GM19467 (cell line): Measurements from ENCODE around the gene SH2D3C.

ENCODE experiments used
- ATAC-seq: cut with Tn5 transposase; IDR thresholded peaks from one replicate; pipeline ENCODE4 v1.9.1; 2021; ENCODE audit warnings: mild to moderate bottlenecking, moderate library complexity; ENCODE audit not compliant: unreplicated experiment

SH2D3C gene

DNA sequence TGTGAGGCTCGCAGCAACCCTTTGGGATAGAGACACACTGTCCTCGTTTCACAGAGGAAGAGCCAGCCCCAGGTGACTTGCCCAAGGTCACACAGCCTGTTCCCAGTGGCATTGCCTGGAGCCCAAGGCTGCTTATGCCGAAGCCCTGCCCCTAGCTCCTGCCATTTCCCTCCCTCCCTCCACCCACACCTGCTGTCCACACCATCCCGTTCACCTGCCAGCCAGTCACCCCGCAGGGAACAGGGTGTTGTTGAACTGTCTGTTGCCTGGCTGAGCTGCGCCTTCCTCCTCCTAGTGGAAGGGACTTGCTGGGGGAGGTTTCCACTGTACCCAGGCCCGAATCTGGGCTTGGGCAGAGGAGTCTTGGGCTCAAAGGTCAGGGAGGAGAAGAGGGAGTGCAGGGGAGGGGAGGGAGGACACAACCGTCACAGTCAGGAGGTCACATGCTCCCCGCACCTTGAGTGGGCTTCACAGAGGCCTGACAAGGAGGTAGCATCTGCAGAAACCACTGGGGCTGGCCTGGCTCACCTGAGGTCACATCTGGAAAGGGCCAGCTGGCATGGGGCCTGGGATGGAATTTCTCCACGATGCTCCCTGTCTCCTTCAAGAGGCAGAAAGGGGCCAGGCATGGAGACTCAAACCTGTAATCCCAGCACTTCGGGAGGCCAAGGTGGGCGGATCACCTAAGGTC is 56.3 kb downstream of the SH2D3C start:
- no peak for ATAC-seq

DNA sequence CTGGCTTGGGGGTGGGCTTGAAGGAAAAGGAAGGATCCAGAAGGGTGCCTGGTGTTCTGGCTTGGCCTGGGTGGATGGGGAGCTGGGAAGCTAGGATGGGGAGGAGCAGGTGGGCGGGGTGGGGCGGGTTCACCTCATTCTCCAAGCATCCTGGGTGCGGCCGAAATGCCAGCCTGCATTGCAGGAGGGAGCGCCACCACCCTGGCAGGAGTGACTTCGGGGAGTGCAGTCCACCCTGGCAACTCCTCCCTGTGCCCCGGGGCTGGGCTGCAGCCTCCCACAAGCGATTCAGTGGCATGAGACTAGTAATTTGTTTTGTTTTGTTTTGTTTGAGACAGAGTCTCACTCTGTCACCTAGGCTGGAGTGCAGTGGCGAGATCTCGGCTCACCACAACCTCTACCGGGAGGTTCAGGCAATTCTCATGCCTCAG is 57.1 kb downstream of the SH2D3C start:
- no peak for ATAC-seq

DNA sequence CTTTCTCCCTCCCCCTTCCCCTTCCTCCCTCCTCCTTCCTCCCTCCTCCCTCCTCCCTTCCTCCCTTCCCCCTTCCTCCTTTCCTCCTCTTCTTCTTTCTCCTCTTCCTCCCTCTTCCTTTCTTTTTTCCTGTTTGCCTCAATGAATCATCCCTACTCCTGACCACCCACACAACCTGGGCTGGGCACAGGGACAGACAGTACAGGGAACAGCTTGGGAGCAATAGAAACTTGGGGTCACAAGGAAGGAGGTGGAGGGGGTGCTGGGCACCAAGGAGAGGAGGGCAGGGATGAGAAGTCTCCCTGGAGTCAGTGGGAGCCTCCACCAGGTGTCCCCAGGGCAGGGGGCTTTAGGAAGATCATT is 57.6 kb downstream of the SH2D3C start:
- ATAC-seq: no peak

DNA sequence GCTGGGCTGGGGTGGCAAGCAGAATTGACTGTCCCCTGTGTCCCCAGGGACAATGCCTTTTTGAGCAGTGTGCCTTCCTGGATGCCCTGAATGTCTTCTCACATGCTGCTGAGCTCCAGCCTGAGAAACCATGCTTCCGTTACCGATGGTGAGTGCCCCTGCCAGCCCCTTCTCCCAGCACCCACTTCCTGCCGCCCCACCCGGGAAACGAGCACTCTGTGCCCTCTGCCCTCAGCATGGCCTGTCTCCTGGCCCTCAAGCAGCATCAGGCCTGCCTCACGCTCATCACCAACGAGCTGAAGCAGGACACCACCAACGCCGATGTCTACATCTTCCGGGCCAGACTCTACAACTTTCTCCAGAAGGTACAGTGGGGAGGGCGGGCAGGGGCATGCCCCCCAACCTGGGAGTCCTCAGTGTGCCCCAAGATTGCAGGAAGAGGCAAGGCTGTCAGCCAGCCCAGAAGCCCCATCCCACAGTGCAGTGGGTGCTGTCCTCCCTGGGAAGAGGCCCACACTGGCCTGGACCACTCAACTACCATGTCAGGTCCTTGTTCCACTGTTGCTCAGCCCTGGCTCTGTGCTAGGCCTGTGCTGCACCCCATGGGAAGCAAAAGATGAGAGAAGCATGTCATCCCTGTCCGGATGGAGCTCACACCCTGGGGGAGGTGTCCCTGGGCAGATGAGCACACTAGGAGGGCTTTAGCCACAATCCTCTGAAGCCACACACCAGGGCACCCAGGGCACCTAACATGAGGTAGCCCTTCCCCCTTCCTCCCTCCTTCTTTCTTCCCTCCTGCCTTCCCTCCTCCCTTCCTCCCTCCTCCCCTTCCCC is 58.2 kb downstream of the SH2D3C start:
- ATAC-seq: no peak

DNA sequence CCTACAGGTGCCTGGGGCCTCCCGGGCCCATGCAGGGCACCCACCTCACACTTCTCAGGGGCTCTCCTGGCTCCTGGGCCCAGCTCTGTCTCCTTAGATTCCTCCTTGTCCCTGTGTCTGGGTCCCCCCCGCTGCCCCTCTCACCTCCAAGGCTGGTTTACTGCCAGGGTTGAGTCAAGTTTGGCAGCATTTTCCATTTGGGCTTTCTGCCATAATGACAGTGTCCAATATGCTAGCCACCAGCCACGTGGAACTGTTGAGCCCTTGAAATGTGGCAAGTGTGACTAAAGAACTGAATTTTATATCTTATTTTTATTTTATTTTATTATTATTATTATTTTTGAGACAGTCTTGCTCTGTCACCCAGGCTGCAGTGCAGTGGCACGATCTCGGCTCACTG is 60.7 kb downstream of the SH2D3C start:
- no peak for ATAC-seq

DNA sequence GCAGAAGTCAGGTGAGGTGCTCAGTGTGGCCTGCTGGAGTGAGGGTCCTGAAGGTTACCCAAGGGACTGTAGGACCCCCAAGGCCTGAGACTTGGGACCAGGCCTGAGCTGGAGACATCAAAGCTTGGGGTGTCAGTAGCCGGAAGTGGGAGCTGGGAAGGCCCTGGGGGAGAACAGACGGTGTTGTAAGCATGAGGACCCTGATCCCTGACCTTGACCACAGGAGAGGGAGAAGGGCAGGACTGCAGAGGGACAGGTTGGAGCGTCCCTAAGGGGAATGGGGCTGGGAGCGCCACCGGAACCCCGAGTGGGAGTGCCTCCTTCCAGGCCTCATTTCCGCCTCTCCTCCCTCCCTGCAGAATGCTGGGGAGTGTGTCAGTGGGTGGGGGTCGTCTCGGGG is 62.1 kb downstream of the SH2D3C start:
- ATAC-seq: no peak

DNA sequence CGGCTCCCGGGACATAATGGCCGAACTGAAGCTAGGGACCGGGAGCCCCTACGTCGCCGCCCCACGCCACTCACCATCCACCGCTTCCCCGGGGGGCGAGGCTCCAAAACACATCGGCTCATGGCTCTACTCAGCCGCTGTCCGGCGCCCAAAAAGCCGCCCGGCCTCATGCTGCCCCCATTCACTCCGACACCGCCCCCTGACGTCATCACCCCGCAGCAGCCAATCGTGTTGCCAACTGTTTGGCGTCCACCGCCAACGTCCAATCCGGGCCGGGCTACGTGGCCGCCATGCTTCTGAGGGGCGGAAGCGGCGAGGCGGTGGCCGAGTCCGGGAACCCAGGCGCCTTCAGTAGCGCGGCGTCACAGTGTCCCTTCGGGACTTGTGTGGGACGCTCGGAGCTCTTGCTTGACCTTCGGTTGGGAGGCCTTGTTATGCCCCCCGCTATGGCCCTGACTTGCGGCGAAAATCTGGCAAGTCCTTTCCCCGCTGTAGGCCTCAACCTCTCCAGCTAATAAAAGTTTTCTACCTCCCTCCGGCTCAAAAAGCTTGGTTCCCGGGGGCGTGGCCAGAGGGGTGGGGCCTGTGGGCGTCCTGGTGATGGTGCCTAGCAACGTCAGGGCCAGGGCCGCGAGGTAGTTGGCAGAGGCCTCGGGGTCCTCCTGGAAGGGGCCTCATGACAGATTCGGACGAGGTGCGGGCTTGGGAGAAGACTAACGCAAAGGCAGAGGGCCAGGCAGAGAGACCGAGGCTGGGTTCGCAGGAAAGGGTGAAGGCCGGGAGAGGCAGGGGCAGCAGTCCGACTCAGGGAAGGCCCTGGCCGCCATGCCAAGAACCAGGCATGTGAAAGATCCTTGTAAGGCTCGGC is 62.8 kb downstream of the SH2D3C start, which contains the start of the genes PTRH1 and TTC16:
Gene PTRH1, minus strand, starts transcription at position 194 of the 868 bp plus-strand sequence. Its CDS starts 24 bp downstream, at position 170.
Gene TTC16, plus strand, starts transcription at position 610 of the 868 bp plus-strand sequence. Its CDS starts 67 bp downstream, at position 677.
- peak; percentile 95 for ATAC-seq

DNA sequence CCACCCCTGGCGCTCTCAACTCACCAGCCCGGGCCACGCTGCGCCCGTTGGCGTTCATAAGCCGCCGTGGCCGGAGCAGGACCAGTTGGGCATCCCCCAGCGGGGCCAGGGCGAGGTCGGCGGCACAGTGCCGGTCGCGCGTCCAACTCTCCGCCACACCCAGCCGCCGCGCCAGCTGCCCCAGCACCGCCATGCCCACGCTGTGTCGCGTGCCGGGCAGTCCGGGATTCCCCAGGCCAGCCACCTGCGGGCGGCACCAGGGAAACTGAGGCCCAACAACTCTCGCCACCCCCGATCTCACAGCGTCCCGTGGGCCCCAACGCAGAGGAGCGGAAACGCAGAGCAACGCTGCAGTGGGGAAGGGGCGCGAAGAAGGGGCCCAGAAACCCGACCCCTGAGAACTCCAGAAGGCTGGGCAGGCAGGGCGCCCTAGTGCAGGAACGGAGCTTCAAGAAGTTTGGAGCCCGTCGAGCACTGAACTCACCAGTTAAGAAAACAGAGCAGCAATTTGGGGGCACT is 63.5 kb downstream of the SH2D3C start:
- no peak for ATAC-seq

DNA sequence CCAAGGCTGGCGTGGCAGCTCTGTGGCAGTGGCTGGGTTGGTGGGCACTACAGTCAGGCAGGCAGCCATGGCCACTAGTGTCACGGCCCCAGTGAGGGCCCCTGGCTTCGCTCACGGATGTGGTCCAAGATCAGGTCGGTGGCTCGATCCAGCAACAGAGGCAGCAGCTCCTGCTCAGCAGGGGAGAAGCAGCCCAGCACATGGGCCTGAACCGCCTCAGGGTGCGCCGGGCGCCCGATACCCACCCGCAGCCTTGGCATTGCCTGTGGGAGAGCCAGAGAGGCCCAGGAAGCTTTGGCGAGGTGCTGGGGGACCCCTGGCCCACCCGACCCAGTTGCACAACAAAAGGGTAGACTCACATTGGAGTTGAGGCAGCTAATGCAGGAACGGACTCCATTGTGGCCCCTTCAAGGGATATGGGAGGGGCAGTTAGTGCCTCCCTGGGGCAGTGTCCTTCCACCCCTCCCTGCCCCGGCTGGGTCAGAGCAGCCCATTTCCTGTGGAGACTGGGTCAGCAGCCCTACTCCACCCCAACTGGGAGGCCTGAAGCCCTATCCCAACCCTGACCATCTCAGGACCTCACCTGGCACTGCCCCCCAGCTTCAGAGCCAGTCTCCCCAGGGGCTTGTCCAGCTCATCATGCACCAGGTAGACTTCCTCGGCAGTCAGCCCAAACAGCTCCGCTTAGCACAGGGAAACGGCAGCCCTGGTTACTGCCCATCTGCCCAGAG is 64.3 kb downstream of the SH2D3C start:
- no peak for ATAC-seq

DNA sequence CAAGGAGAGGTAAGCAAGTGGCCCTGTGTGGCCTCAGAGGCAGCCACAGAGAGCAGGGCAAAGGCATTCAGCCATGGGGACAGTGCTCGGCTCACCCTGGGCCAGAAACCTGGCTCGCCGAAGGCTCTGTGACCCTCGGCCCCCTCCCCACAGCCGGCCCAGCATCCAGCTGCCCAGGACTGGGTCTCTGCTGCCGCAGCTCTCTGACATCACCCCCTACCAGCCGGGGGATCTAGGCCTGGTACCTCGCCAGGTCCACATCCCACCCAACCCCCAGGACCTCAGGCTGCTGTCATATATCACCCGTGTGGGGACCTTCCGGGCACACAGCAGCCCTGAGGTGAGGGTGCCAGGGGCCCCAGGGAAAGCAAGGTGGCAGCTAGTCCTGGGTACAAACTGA is 65.6 kb downstream of the SH2D3C start:
- ATAC-seq: no peak

DNA sequence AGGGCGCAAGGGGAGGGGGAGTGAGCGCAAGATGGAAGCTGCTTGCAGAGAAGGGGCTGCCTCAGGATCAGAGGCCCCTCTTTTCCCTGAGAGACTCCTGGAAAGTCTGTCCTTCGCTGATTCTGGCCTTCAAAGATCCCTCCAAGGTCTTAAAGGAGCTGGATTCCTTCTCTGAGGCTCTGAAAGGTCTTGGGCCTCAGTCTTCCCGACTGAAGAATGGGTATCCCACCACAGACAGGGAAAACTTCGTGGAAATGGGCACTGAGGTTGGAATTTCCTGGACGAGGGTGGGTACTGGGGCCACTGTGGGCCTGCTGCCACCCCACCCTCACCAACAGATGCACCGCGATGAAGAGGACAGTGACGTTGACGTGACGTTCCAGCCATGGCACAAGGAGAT is 66.1 kb downstream of the SH2D3C start:
- ATAC-seq: no peak

DNA sequence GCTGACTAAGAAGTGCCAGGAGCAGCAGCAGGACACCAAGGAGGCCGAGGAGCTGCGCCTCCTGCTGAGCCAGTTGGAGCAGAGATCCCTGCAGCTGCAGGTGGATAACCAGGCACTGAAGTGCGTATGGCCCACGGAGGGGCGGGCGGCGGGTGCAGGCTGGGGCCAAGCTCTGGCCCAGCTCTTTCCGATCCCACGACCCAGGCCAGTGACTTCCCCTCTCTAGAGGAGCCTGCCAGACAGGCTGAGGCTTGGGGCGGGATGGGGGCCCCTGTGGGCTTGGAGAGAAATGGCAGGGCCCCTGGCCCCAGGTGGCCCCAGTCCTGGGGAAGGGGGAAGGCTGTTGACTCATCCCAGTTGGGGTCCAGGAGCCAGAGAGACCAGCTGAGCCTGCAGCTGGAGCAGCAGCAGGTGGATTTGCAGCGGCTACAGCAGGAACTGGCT is 66.6 kb downstream of the SH2D3C start:
- no peak for ATAC-seq

DNA sequence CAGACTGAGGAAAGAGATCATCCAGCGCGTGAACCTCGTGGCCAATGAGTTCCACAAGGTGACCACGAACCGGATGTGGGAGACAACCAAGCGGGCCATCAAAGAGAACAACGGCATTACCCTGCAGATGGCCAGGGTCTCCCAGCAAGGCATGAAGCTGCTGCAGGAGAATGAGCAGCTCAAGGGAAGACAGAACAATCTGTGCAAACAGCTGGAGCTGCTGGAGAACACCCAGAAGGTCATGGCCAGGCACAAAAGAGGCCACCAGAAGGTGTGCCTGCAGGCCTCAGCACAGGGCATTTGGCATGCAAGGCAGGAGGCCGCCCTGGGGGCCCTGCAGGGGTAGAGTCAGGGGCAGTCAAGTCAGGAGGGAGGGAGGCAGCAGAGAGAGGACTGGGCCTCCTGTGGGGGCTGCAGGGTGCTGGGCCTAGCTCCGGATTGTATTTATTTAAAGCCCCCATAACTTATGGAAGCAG is 67.2 kb downstream of the SH2D3C start:
- ATAC-seq: no peak

DNA sequence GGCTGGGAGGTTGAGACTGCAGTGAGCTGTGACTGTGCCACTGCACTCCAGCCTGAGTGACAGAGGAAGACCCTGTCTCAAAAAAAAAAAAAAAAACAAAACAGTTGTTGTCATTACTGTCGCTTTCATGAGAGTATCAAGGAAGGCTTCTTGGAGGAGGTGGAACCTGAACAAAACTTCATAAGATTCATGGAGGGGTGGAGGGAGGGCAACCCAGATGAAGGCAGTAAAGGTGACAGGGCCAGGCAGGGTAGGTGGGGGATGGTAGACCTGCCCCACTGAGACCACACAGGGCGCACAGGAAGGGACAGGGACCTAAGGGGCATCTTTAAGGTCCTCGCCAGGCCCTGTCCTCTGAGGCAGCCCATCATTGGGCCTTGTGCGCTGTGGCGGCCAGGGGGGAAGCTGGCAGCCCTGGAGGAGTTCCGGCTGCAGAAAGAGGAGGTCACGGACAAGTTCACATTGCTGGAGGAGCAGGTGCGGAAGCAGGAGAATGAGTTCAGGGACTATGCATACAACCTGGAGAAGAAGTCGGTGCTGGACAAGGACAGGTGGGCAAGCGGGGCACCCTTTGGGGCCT is 68.2 kb downstream of the SH2D3C start:
- no peak for ATAC-seq

DNA sequence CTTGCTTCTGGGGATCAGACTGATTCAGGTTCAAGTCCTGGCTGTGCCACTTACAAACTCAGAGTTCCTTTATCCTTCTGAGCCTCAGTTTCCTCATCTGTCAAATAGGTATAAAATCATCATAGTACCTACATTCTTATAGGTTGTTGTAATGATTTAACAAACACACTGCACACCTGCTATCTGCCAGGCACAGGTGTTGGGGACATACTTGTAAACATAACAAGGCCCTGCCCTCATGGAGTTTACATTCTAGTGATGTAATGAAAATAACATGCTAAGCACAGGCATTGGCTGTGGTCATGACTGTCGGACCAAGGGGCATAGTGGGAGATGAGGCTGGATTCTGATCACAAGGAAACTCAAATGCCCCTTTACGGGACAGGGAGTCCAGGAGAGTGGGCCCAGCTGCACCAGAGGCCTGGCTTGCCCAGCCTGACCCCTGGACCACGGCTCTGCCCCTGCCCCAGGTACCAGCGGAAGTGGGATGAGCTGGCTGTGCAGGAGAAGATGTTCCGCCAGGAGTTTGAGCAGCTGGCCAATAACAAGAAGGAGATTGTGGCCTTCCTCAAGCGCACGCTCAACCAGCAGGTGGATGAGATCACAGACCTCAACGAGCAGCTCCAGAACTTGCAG is 69.4 kb downstream of the SH2D3C start:
- ATAC-seq: no peak

DNA sequence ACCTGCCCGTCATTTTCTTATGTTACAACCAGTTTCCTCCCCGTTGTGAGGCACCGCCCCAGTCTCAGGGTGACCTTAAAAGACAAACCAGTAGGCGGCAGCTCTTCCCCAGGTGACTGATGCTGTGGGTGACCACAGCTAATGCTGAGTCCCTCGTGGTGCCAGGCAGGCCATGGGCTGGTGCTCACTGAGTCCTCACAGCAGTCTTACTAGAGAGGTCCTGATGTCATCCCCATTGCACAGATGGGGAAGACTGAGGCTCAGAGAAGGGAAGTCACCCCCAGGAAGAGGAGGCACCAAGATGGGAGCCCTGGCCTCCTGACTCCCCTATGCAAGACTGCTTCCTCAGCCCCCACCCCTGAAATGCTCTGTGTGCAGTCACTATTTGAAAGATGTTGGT is 70.7 kb downstream of the SH2D3C start:
- ATAC-seq: no peak

DNA sequence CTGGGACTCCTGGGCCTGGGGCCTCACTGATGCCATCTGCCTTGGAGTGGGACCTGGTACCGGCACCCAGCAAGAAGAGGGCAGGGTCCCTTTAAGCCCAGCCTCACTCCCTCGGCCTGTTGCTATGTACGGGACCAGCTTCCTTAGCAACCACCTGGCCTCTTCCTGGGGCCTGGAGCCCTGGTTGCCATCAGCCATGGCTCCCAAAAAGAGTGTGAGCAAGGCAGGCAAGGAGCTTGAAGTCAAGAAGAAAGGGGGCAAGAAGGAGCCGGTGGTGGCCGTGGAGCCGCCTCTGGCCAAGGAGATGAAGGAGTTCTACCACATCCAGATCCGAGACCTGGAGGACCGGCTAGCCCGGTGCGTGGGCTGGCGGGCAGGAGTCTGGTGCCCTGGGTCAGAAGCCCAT is 71.6 kb downstream of the SH2D3C start, which contains the start of gene CFAP157:
Gene CFAP157, plus strand, starts transcription at position 153 of the 406 bp plus-strand sequence. Its CDS starts 44 bp downstream, at position 197.
- ATAC-seq: no peak

DNA sequence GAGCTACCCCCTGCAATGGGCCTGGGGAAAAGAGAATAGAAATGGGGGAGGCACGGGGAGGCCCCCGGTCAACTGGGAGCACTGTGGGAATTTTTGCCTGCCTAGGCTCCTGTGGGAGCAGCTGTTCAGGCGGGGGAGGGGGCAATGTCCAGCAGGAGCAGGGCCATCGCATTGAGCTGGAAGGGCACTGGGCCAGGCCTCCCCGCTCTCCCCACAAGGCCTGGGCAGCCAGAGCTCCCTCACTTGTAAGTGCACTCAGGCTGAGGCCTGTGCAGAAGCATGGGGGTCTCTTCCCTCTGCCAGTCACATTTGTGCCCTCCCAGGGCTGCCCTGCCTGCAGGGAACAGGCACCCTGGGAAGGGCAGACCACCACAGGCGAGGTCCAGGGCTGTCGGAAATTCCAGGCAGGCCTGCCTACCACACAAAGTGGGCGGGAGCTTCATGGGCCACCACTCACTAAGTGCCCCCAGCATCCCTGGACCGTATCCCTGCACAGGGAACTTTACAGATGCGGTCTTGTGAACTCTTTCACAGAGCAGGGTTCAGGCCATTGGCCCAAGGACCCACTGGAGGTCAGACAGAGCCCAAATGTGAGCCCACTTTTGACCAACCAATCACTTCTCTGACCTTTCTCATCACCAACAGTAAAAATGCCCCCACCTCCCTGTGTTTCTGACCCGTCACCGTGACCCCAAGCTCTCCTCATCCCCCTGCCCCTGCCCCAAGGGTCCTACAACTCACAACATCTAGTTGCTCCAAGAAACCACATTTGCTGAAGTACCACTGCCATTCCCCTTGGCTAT is 72.7 kb downstream of the SH2D3C start:
- no peak for ATAC-seq
